DMS153 treated with DMSO at 0.1 percent for 48 hours (cell line): Measurements from ENCODE around the gene STON1.
"Not testable (repeated sequence)": the region's sequence is repeated elsewhere in the genome, so short reads cannot be mapped to it uniquely, and the experiment has no call there.

ENCODE experiments used
- DNase-seq: peaks from one replicate; lab custom pipeline; 2025; ENCODE audit not compliant: unreplicated experiment; lab: John Stamatoyannopoulos, UW

STON1 gene

GRCh38 chr2:48569433-48569832 is 39.5 kb downstream of the STON1 start:
- no peak for DNase-seq

GRCh38 chr2:48572816-48573215 is 42.9 kb downstream of the STON1 start:
- DNase-seq = no peak

- DNase-seq = no peak
These were observed 44.7 kb downstream of the STON1 start for GRCh38 chr2:48574353-48575287.

- no peak for DNase-seq
These were observed 48.4 kb downstream of the STON1 start for GRCh38 chr2:48578313-48578712.

- DNase-seq = no peak
These were observed 54.0 kb downstream of the STON1 start for GRCh38 chr2:48583961-48584360.

- DNase-seq = no peak
These were observed 54.6 kb downstream of the STON1 start for GRCh38 chr2:48584551-48584950.

GRCh38 chr2:48586433-48586832 is 56.5 kb downstream of the STON1 start:
- DNase-seq = no peak

GRCh38 chr2:48587560-48587959 is 57.6 kb downstream of the STON1 start:
- no peak for DNase-seq

DNA sequence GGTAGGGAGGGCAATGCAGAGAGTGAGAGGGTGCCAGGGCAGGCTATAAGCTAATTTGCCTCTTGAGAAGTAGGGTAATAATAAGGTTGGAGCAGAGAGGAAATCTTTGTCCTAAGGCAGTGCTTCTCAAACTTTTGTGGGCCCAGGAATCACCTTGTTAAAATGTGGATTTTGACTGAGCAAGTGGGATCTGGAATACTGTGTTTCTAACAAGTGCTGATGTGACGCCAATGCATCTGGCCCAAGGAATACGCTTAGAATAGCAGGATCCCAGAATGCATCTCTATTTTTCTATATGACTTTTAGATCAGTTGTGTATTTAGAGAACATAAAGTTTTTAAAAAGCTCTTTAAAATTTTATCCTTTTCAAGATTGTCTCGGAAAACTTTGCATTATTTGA is 58.0 kb downstream of the STON1 start:
- no peak for DNase-seq

GRCh38 chr2:48588745-48589144 is 58.8 kb downstream of the STON1 start:
- DNase-seq = no peak

- DNase-seq = peak; percentile 29
These were observed 59.3 kb downstream of the STON1 start for GRCh38 chr2:48589170-48589767.

DNA sequence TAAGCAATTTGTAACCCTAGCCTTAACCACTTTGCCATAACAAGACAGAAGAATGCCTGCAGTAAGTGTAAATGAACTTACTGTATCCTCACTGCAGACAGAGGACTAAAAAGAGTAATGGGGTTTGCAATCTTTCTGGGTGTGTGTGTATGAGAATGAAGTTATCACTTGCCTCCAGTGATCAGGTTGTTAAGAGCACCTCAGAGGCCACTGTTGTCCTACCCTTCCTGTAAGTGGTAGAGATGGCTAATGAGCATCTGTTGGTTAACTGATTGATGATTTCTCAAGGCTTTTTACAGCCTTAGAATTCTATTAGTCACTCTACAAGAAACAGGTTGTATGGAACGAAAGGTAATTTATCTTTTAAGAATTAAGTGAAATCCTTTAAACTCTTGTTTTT is 60.1 kb downstream of the STON1 start:
- no peak for DNase-seq

- no peak for DNase-seq
These were observed 62.1 kb downstream of the STON1 start for GRCh38 chr2:48592067-48592466.

DNA sequence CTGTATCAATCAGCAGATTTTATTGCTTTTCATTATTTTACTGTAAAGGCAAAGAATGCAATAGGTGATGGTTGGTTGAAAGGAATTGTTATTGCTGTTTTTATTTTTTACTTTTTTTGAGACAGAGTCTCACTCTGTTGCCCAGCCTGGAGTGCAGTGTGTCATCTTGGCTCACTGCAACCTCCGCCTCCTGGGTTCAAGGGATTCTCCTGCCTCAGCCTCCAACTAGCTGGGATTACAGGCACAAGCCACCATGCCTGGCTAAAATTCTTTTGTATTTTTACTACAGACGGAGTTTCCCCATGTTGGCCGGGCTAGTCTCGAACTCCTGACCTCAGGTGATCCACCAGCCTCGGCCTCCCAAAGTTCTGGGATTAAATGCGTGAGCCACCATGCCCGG is 66.8 kb downstream of the STON1 start:
- DNase-seq = not testable (repeated sequence)

- no peak for DNase-seq
These were observed 67.5 kb downstream of the STON1 start for GRCh38 chr2:48597492-48597891.

- peak; percentile 24 for DNase-seq
These were observed 70.4 kb downstream of the STON1 start for GRCh38 chr2:48600204-48600813.

GRCh38 chr2:48600917-48601316 is 71.0 kb downstream of the STON1 start:
- DNase-seq = no peak

DNA sequence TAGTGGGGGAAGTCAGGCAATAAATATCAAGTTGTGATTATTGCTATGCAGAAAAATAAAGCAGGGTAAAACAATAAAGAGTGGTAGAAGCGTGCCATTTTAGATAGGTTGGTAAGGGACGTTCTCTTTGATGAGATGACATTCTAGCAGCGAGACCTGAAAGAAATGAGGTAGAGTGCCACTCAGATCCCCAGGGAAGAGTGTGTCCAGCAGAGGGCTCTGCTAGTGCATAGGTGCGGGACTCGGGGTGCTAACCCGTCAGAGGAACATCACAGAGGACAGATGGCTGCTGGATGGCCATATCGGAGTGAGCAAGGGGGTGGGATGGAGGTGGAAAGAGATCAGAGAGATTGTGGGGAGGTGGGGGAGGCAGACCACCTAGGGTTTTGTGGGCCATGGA is 71.4 kb downstream of the STON1 start:
- peak; percentile 22 for DNase-seq

DNA sequence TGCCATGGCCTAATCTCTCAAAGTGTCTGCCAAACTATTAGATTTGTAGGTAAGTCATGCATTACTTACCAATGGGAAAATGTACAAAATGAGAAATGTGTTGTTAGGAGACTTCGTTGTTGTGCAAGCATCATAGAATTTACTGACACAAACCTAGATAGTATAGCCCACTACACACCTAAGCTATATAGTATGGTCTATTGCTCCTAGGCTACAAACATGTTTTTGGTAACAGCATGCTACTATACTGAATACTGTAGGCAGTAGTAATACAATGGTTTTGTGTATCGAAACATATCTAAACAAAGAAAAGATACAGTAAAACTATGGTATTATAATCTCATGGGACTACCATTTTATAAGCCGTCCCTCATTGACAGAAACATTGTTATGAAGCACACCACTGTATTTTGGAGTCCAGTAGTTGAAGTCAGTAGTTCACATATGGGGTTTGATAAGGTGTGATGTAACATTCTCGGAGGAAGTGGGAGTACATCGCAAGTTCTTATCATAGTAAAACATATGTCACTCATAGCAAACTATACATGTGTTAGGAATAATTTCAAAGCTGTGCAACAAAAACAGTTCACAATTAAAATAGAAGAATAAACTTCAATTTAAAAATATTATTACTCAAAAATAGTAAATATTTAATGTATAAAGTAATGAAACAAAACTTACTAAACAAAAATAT is 75.7 kb downstream of the STON1 start:
- no peak for DNase-seq

- DNase-seq = no peak
These were observed 77.5 kb downstream of the STON1 start for GRCh38 chr2:48607307-48608014.

DNA sequence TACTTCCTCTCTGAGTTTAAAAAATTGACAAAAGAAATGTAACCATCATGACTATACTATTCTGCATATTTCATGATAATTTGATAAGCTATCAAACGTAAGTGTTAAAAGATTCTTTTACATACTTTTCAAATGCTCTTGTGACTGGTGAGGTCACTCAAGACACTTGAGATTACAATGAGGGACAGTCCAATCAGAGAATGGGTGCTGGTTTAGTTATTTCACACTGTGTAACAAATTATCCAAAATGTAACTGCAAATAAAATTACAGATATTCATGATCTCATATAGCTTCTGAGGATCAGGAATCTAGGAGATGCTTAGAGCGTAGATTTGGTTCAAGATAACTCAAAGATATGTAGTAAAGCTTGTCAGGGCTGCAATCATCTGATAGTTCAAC is 83.3 kb downstream of the STON1 start:
- DNase-seq = no peak
